Measurements from ENCODE around the gene ANGPTL4.
"Not testable (repeated sequence)": the region's sequence is repeated elsewhere in the genome, so short reads cannot be mapped to it uniquely, and the experiment has no call there.

The ANGPTL4 gene

GRCh38 chr19:8361921-8362793, 1.8 kb upstream of the ANGPTL4 start:
- no peak for DNase-seq (ENCODE audit: low read depth)

GRCh38 chr19:8366121-8366581, 2.2 kb downstream of the ANGPTL4 start:
- no peak for DNase-seq (ENCODE audit: low read depth)

DNA sequence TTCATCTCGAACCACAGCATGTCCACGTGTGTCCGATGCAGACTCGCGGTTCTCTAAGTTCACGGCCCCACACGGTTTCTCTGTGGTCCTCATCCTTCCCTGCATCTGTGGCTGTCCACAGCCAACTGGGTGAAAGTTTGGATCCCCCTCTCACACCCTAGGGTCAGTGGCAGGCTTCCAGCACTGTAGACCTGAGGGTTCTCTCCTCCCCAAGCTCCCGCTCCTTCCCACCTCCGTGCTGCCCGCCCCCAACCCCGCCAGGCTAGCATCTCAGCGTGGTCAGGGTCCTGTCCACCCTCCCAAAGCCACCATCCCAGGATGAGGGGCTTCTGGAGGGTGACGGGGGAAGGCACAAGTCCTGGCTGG, 3.0 kb downstream of the ANGPTL4 start:
- DNase-seq (ENCODE audit: low read depth): no peak

GRCh38 chr19:8367327-8368001, 3.5 kb downstream of the ANGPTL4 start:
- DNase-seq (ENCODE audit: low read depth): no peak

- DNase-seq (ENCODE audit: low read depth): no peak
Measured at GRCh38 chr19:8370176-8371010, 6.4 kb downstream of the ANGPTL4 start.

- DNase-seq (ENCODE audit: low read depth): no peak
Measured at GRCh38 chr19:8371011-8371804, 7.3 kb downstream of the ANGPTL4 start.

GRCh38 chr19:8373867-8374813, 10.2 kb downstream of the ANGPTL4 start:
- no peak for DNase-seq (ENCODE audit: low read depth)

GRCh38 chr19:8375766-8376165, 11.8 kb downstream of the ANGPTL4 start:
- DNase-seq (ENCODE audit: low read depth): not testable (repeated sequence)

- DNase-seq (ENCODE audit: low read depth): not testable (repeated sequence)
Measured at GRCh38 chr19:8376373-8376974, 12.5 kb downstream of the ANGPTL4 start.

DNA sequence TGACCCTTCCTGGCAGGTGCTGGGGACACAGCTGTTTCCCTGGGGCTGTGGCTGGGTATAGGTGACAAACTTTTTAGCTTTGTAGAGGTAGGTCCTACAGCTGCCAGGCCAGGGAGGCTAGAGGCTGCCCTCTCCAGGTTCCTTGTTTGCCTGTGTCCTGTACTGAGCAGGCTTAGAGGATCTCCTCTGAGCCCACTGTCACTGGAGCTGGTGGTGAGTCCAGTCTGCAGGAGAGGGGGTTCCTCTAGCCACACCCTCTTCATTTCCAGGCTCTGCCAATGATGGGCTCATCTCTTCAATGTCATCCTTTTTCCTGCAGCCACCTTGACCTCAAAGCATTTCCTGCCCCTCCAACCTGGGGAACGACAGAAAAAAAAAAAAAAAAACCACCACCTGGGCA, 13.6 kb downstream of the ANGPTL4 start:
- DNase-seq (ENCODE audit: low read depth): no peak

- DNase-seq (ENCODE audit: low read depth): not testable (repeated sequence)
Measured at GRCh38 chr19:8379156-8379891, 15.4 kb downstream of the ANGPTL4 start.

DNA sequence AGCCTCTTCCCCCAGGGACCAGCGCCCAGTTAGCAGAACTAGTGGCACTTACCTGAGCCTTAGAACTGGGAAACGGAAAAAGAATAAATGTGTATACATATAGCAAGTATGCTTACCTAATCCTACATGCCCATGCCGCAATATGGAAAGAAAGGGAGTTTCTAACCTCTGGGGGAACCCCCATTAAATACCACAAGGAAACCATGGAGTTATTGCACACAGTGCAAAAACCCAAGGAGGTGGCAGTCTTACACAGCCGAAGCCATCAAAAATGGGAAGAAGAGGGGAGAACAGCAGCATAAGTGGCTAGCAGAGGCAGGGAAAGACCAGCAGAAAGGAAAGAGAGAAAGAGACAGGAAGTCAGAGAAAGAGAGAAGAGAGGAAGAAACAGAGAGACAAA, 20.6 kb downstream of the ANGPTL4 start:
- DNase-seq (ENCODE audit: low read depth): not testable (repeated sequence)

DNA sequence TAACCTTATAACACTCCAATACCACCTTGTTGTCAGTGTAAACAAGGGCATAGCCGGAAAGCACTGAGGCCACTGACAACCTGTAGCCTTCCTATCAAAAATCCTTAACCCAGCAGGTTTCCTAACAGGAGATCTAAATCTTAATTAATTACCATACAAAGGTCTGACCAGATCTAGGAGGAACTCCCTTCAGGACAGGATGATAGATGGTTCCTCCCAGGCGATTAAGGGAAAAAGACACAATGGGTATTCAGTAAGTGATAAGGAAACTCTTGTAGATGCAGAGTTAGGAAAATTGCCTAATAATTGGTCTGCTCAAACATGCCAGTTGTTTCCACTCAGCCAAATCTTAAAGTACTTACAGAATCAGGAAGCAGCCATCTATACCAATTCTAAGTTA, 21.1 kb downstream of the ANGPTL4 start:
- not testable (repeated sequence) for DNase-seq (ENCODE audit: low read depth)

- DNase-seq (ENCODE audit: low read depth): not testable (repeated sequence)
Measured at GRCh38 chr19:8385566-8385965, 21.6 kb downstream of the ANGPTL4 start.

DNA sequence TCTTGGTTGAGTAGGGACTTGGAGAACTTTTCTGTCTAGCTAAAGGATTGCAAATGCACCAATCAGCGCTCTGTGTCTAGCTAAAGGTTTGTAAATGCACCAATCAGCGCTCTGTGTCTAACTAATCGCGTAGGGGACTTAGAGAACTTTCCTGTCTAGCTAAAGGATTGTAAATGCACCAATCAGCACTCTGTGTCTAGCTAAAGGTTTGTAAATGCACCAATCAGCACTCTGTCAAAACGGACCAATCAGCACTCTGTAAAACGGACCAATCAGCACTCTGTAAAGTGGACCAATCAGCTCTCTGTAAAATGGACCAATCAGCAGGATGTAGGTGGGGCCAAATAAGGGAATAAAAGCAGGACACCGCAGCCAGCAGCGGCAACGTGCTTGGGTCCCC, 22.5 kb downstream of the ANGPTL4 start:
- not testable (repeated sequence) for DNase-seq (ENCODE audit: low read depth)

- no peak for DNase-seq (ENCODE audit: low read depth)
Measured at GRCh38 chr19:8386990-8387389, 23.0 kb downstream of the ANGPTL4 start.

DNA sequence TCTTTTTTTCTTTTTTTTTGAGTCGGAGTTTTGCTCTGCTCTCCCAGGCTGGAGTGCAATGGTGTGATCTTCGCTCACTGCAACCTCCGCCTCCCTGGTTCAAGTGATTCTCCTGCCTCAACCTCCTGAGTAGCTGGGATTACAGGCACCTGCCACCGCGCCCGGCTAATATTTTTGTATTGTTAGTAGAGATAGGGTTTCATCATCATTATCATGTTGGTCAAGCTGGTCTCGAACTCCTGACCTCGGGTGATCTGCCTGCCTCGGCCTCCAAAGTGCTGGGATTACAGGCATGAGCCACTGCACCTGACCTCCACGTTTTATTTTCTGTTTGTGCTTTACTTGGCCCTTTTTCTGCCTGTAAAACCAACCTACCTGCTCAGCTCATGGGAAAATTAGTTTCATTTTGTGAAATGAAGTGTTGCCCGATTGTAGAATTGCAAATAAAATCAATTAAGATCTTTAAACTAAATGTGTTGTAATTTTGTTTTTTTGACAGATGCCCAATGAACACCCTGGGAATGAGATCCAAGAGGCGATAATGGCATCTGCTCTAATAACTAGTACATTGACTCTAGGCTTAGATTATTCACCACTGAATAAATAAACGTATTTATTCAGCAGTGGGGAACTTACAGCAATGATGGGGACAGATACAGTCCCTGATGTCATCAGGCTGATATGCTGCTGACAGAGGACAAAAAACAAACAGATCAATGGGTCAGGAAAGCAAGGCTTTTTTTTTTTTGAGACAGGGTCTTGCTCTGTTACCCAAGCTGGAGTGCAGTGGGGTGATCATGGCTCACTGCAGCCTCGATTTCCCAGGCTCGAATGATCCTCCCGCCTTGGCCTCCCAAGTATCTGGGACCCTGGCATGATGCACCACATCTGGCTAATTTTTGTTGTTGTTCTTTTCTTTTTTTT, 24.0 kb downstream of the ANGPTL4 start:
- no peak for DNase-seq (ENCODE audit: low read depth)

- DNase-seq (ENCODE audit: low read depth): no peak
Measured at GRCh38 chr19:8388612-8388958, 24.6 kb downstream of the ANGPTL4 start.
